ENCODE results near the gene TARM1. TPM values are rescaled to one million over a fixed set of nuclear protein-coding genes. Genes with fewer than 3 reads are reported as not detected.

TARM1 gene
- polyA plus RNA-seq, 1 of the 3 experiments (the other 2 are of a cell fraction), result not detected

DNA sequence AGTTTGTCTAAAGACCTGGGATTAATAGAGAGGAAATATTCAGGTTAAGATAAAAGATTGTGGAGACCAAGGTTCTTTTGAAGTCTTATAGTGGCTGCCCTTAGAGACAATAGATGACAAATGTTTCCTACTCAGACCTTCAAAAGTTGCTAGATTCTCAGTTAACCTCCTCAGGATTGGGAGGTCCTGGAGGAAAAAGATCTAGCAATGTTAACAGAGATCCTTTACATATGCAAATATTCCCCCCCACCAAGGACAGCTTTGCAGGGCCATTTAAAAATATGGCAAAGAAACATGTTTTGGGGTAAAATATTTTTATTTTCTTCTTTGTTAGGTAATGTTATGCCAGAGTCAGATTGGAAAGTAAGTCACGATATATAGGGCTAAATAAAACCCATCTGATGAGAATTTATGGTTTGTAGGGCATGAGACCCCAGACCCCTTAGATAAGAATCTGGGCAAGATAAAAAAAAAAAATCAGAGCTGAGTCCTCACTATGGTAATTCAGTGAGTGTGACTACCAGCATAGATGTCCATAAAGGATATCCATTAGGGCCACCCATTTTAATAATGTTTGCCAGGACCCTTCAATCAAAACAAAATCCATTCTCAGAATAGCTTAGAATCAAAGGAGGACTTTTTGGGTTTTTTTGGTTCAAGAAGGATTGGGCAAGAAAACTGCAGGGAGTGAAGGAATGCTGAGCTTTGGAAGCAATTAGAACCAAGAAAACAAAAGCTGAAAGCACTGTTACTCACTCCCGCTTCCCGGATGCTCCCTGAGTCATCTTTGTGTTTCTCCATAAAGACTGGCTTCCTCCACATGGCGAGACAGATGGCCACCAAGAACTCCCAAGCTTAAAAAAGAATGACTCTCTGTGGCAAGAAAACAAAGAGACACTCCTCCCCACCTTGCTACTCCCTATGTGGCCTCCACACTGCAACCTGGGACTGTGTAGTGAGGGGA is 45.7 kb downstream of the TARM1 start (continued):
- TF ChIP-seq SIN3A (IDR thresholded peaks at IDR 0.05; ENCODE audit: borderline replicate concordance, low read depth, low read length) (no peak), FOSL2 (IDR thresholded peaks at IDR 0.05; ENCODE audit: borderline replicate concordance, low read depth) (peak; percentile 89), TEAD4 (IDR thresholded peaks at IDR 0.05; ENCODE audit: borderline replicate concordance, insufficient read depth) (no peak), RCOR1 (IDR thresholded peaks at IDR 0.05; ENCODE audit: low read length) (no peak), CHD2 (IDR thresholded peaks at IDR 0.05; ENCODE audit: low read length, partially characterized antibody) (no peak), RXRA (IDR thresholded peaks at IDR 0.05; ENCODE audit: borderline replicate concordance, low read depth) (no peak)
- TF ChIP-seq, protein P1, sequence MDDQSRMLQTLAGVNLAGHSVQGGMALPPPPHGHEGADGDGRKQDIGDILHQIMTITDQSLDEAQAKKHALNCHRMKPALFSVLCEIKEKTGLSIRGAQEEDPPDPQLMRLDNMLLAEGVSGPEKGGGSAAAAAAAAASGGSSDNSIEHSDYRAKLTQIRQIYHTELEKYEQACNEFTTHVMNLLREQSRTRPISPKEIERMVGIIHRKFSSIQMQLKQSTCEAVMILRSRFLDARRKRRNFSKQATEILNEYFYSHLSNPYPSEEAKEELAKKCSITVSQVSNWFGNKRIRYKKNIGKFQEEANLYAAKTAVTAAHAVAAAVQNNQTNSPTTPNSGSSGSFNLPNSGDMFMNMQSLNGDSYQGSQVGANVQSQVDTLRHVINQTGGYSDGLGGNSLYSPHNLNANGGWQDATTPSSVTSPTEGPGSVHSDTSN (IDR thresholded peaks at IDR 0.05), result no peak
- TF ChIP-seq, protein P2, sequence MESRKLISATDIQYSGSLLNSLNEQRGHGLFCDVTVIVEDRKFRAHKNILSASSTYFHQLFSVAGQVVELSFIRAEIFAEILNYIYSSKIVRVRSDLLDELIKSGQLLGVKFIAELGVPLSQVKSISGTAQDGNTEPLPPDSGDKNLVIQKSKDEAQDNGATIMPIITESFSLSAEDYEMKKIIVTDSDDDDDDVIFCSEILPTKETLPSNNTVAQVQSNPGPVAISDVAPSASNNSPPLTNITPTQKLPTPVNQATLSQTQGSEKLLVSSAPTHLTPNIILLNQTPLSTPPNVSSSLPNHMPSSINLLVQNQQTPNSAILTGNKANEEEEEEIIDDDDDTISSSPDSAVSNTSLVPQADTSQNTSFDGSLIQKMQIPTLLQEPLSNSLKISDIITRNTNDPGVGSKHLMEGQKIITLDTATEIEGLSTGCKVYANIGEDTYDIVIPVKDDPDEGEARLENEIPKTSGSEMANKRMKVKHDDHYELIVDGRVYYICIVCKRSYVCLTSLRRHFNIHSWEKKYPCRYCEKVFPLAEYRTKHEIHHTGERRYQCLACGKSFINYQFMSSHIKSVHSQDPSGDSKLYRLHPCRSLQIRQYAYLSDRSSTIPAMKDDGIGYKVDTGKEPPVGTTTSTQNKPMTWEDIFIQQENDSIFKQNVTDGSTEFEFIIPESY (IDR thresholded peaks at IDR 0.05; ENCODE audit: borderline replicate concordance, low read depth), result no peak

DNA sequence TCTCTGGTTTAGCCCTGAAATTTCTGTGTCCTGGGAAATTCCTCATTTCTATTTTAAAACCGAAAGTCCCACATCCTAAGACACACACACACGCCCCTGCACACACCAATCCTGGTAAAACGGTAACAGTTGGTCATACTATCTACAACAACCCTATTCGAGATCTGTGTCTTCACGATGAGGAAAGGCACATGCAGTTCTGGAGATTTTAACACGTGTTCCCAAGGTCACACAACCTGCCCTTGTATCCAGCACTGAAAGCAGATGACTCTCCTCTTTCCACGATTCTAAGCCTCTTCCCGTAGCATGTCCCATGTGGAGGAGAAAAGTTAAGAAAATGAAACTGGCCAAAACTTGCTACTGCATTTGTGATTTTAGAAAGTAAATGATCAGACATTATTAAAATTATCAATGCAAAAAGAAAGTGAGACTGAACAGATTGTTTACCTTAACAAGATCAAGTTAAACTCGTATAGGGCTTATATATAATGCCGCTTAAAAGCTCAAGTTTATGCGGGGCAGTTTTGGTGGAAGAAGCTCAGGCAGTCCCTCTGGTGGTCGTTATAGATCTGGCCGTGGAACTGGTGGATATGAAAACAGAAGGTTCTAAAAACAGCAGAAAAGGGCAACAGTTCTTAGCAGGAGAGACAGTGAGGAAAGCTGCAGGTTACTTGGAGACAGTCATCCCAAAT is 50.1 kb downstream of the TARM1 start:
- Histone ChIP-seq H3K27me3 (ENCODE audit: insufficient read depth) (no peaks in the 10 kb centered on the region), H3K4me1 (ENCODE audit: control insufficient read depth in 1 of 2, insufficient read depth in 2 of 2, low read depth in 1 of 2, low read length in 1 of 2) (peaks cover 0 to 7% of the 10 kb centered on the region in 2 experiments; a peak in 1 of 4 replicates), H3K79me2 (ENCODE audit: insufficient read depth) (no peaks in the 10 kb centered on the region), H3K4me2 (peak overlapping the region; percentile 81), H3K27ac (ENCODE audit: low read depth in 2 of 2, low read length in 1 of 2) (peak overlapping the region in 1 of 2 experiments; percentile 6; a peak in 1 of 4 replicates), H3K9ac (peak overlapping the region; percentile 18; the same call in 1 of the 2 replicates), H4K20me1 (ENCODE audit: insufficient read depth) (no peaks in the 10 kb centered on the region), H3F3A (replicated peaks; ENCODE audit: insufficient read depth) (peaks cover 15% of the 10 kb centered on the region), H3K9me2 (no peaks in the 10 kb centered on the region), H2AFZ (ENCODE audit: low read depth) (peak overlapping the region; percentile 78), H3K9me3 (no peaks in the 10 kb centered on the region), H3K4me3 (ENCODE audit: low read depth in 2 of 2, low read length in 1 of 2) (peak overlapping the region; percentile 41 to 56; a peak in 3 of 4 replicates), H3K36me3 (replicated peaks in 1 of 2; ENCODE audit: control insufficient read depth in 1 of 2, insufficient read depth in 2 of 2, low read length in 1 of 2) (no peaks in the 10 kb centered on the region)
- CTCF ChIA-PET, result interaction anchor here (0.6 to 5.2 kb wide), 21 partner anchors 8 to 259 kb away, joined by 3 to 54 read pairs (median 3); partner anchors contain the start of gene NLRP12
- POLR2A ChIA-PET, result no interaction called here
- WGBS (ENCODE audit: low lambda C conversion rate), result 7% methylated on average over 13 of the region's 13 CpGs
- no peak for DNase-seq
- TF ChIP-seq JUND (IDR thresholded peaks at IDR 0.05) (no peak), RAD21 (IDR thresholded peaks at IDR 0.05; ENCODE audit: low read length) (peak; percentile 34), TAF1 (IDR thresholded peaks at IDR 0.05; ENCODE audit: borderline replicate concordance, low read depth, low read length) (no peak), NRF1 (IDR thresholded peaks at IDR 0.05; ENCODE audit: low read depth, low read length) (no peak), RFX5 (IDR thresholded peaks at IDR 0.05; ENCODE audit: low read length) (no peak), ELF1 (IDR thresholded peaks at IDR 0.05) (no peak), SMC3 (IDR thresholded peaks at IDR 0.05; ENCODE audit: low read depth, low read length) (peak; percentile 55), TCF12 (IDR thresholded peaks at IDR 0.05) (no peak), YY1 (IDR thresholded peaks at IDR 0.05; ENCODE audit: low read depth) (no peak), FOXJ3 (CRISPR knock-in tag; IDR thresholded peaks at IDR 0.05) (no peak), SIN3A (IDR thresholded peaks at IDR 0.05; ENCODE audit: borderline replicate concordance, low read depth, low read length) (no peak), MXI1 (IDR thresholded peaks at IDR 0.05; ENCODE audit: low read depth, low read length) (no peak), MEF2A (IDR thresholded peaks at IDR 0.05; ENCODE audit: borderline replicate concordance, low read depth) (no peak), EP300 (IDR thresholded peaks at IDR 0.05; ENCODE audit: borderline replicate concordance in 1 of 2, low read depth in 1 of 2, low read length in 1 of 2) (no peak)
- TF ChIP-seq, protein P3, sequence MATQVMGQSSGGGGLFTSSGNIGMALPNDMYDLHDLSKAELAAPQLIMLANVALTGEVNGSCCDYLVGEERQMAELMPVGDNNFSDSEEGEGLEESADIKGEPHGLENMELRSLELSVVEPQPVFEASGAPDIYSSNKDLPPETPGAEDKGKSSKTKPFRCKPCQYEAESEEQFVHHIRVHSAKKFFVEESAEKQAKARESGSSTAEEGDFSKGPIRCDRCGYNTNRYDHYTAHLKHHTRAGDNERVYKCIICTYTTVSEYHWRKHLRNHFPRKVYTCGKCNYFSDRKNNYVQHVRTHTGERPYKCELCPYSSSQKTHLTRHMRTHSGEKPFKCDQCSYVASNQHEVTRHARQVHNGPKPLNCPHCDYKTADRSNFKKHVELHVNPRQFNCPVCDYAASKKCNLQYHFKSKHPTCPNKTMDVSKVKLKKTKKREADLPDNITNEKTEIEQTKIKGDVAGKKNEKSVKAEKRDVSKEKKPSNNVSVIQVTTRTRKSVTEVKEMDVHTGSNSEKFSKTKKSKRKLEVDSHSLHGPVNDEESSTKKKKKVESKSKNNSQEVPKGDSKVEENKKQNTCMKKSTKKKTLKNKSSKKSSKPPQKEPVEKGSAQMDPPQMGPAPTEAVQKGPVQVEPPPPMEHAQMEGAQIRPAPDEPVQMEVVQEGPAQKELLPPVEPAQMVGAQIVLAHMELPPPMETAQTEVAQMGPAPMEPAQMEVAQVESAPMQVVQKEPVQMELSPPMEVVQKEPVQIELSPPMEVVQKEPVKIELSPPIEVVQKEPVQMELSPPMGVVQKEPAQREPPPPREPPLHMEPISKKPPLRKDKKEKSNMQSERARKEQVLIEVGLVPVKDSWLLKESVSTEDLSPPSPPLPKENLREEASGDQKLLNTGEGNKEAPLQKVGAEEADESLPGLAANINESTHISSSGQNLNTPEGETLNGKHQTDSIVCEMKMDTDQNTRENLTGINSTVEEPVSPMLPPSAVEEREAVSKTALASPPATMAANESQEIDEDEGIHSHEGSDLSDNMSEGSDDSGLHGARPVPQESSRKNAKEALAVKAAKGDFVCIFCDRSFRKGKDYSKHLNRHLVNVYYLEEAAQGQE (IDR thresholded peaks at IDR 0.05; ENCODE audit: low read depth, low read length), result no peak
- TF ChIP-seq, protein P4, sequence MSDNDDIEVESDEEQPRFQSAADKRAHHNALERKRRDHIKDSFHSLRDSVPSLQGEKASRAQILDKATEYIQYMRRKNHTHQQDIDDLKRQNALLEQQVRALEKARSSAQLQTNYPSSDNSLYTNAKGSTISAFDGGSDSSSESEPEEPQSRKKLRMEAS (IDR thresholded peaks at IDR 0.05; ENCODE audit: low read depth), result peak; percentile 74

All from SK-N-SH (cell line).